Gastroesophageal sphincter (tissue), 4 donors: ENCODE results near the gene SLC6A19. TPM values are rescaled to one million over a fixed set of nuclear protein-coding genes. Genes with fewer than 3 reads are reported as not detected.

Source experiments
- ATAC-seq: fragments of 150-250 bp; one replicate; pipeline ENCODE4 v1.9.1; 2016; ENCODE audit warnings: mild to moderate bottlenecking, moderate library complexity
- H3K27ac ChIP-seq, 4 donors: fragments of 200-600 bp; sonication (generic) in 3 of 4; 1 replicate in 3 of 4; 2 replicates in 1 of 4; pipeline ENCODE4 v1.5.1; 2016 to 2019
- H3K27me3 ChIP-seq: fragments of 200-600 bp; sonication (generic); one replicate; pipeline ENCODE4 v1.5.1; 2019
- H3K36me3 ChIP-seq, 2 donors: fragments of 200-600 bp; sonication (generic); one replicate each; pipeline ENCODE4 v1.5.1; 2019; ENCODE audit warnings: control low read depth in 1 of 2
- H3K4me1 ChIP-seq, 3 donors: fragments of 200-600 bp; sonication (generic); 1 replicate in 2 of 3; 2 replicates in 1 of 3; pipeline ENCODE4 v1.5.1; 2016 to 2019; ENCODE audit warnings: control low read depth in 2 of 3
- H3K4me3 ChIP-seq, 2 donors: fragments of 200-600 bp; sonication (generic); one replicate each; pipeline ENCODE4 v1.5.1; 2019; ENCODE audit warnings: mild to moderate bottlenecking in 1 of 2, moderate library complexity in 1 of 2
- H3K9me3 ChIP-seq, 3 donors: fragments of 200-600 bp; sonication (generic); one replicate each; pipeline ENCODE4 v1.5.1; 2017 to 2019; ENCODE audit warnings: control low read depth in 2 of 3
- EP300 ChIP-seq: sonication (generic); formaldehyde crosslinking; IDR thresholded peaks from one replicate; pipeline ENCODE4 v1.6.1; 2017; ENCODE audit warnings: antibody characterized with exemption, mild to moderate bottlenecking
- POLR2A ChIP-seq, 2 donors: fragments of 450-650 bp; IDR thresholded peaks; one replicate each; pipeline ENCODE4 v1.6.1; 2017; ENCODE audit warnings: antibody characterized with exemption in 2 of 2, mild to moderate bottlenecking in 2 of 2, moderate library complexity in 1 of 2
- POLR2AphosphoS5 ChIP-seq: sonication (generic); formaldehyde crosslinking; IDR thresholded peaks from one replicate; pipeline ENCODE4 v1.6.1; 2017; ENCODE audit warnings: antibody characterized with exemption
- WGBS, 2 donors: methylation state at CpG; one replicate each; pipeline ENCODE4 v1.1.5; 2018; ENCODE audit warnings: low coverage in 1 of 2; 5-methylcytosine and 5-hydroxymethylcytosine counted together
- total RNA-seq, 4 donors: library from RNA; depleted of rRNA; stranded (reverse); fragments of >200 nt; gene quantifications; one replicate each; pipeline ENCODE4 v1.1.0, GENCODE V29; 2016
- TF ChIP-seq, protein P1 (sequence below), 4 experiments: fragments of 200-600 bp in 2 of 4; fragments of 450-650 bp in 2 of 4; sonication (generic) in 1 of 4; IDR thresholded peaks; one replicate each; pipeline ENCODE4 v1.5.1; 2017 to 2019; ENCODE audit warnings: antibody characterized with exemption in 4 of 4, mild to moderate bottlenecking in 2 of 4, moderate library complexity in 2 of 4

SLC6A19 gene
- total RNA-seq, 4 donors from 2014 or later, result not detected

GRCh38 chr5:1216918-1217295 is 15.5 kb downstream of the SLC6A19 start:
- WGBS, 2 donors, result no CpG with 5 or more reads among the region's 18 CpGs
- no peaks in the 10 kb centered on the region for H3K36me3 ChIP-seq
- no peak overlapping the region for H3K4me3 ChIP-seq
- TF ChIP-seq POLR2AphosphoS5 (no peak), POLR2A (IDR thresholded peaks at IDR 0.05) (no peak), EP300 (no peak)
- TF ChIP-seq, protein P1, sequence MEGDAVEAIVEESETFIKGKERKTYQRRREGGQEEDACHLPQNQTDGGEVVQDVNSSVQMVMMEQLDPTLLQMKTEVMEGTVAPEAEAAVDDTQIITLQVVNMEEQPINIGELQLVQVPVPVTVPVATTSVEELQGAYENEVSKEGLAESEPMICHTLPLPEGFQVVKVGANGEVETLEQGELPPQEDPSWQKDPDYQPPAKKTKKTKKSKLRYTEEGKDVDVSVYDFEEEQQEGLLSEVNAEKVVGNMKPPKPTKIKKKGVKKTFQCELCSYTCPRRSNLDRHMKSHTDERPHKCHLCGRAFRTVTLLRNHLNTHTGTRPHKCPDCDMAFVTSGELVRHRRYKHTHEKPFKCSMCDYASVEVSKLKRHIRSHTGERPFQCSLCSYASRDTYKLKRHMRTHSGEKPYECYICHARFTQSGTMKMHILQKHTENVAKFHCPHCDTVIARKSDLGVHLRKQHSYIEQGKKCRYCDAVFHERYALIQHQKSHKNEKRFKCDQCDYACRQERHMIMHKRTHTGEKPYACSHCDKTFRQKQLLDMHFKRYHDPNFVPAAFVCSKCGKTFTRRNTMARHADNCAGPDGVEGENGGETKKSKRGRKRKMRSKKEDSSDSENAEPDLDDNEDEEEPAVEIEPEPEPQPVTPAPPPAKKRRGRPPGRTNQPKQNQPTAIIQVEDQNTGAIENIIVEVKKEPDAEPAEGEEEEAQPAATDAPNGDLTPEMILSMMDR (IDR thresholded peaks at IDR 0.05), result no peak
- no peaks in the 10 kb centered on the region for H3K9me3 ChIP-seq
- peaks cover 74% of the 10 kb centered on the region for H3K27me3 ChIP-seq
- no peaks in the 10 kb centered on the region for H3K4me1 ChIP-seq
- H3K27ac ChIP-seq, result no peak overlapping the region
- no peak for ATAC-seq

DNA sequence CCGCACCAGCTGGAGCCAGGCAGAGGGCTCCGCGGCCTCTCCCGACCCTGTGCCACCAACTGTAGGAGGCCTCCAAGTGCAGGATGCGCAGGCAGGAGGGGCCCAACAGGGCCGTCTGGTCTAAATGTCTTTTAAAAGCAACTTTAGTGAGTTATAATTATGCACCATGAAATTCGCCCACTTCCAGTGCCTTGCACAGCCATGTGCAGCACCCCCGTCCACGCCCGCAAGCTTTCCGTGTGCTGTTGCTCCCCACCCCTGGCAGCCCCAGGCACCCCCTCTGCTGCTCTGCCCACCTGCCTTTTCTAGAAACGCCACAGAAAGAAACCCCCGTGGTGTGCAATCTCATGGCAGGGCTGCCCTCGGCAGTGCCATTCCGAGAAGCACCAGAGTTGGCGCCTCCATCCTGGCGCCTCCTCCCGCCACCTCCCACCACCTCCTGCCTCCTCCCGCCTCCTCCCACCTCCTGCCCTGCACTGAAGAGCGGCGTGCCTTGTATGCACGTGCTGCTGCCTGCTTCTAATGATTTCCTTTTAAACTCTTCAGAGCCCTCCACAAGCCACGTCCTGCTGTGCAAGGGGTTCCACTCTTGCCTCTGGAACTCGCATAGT is 16.3 kb downstream of the SLC6A19 start:
- TF ChIP-seq EP300 (no peak), POLR2A (IDR thresholded peaks at IDR 0.05) (no peak), POLR2AphosphoS5 (no peak)
- TF ChIP-seq, protein P1 (IDR thresholded peaks at IDR 0.05), result no peak
- H3K4me3 ChIP-seq, result no peak overlapping the region

GRCh38 chr5:1218351-1219080 is 17.1 kb downstream of the SLC6A19 start:
- Histone ChIP-seq H3K27ac (no peak overlapping the region), H3K4me1 (no peaks in the 10 kb centered on the region), H3K36me3 (no peaks in the 10 kb centered on the region), H3K4me3 (no peak overlapping the region), H3K9me3 (no peaks in the 10 kb centered on the region), H3K27me3 (peaks cover 82% of the 10 kb centered on the region)
- no peak for ATAC-seq
- 79 to 100% methylated on average over 1 to 6 of the region's 38 CpGs for WGBS, 2 donors
- TF ChIP-seq EP300 (no peak), POLR2AphosphoS5 (no peak), POLR2A (IDR thresholded peaks at IDR 0.05) (no peak)
- TF ChIP-seq, protein P1 (IDR thresholded peaks at IDR 0.05), result no peak

More for the DNA sequence above, 16.3 kb downstream of the SLC6A19 start:
- no peaks in the 10 kb centered on the region for H3K36me3 ChIP-seq
- no peak overlapping the region for H3K27ac ChIP-seq
- 52 to 69% methylated on average over 5 to 9 of the region's 24 CpGs for WGBS, 2 donors
- no peaks in the 10 kb centered on the region for H3K9me3 ChIP-seq
- peaks cover 75% of the 10 kb centered on the region for H3K27me3 ChIP-seq
- no peaks in the 10 kb centered on the region for H3K4me1 ChIP-seq
- no peak for ATAC-seq

DNA sequence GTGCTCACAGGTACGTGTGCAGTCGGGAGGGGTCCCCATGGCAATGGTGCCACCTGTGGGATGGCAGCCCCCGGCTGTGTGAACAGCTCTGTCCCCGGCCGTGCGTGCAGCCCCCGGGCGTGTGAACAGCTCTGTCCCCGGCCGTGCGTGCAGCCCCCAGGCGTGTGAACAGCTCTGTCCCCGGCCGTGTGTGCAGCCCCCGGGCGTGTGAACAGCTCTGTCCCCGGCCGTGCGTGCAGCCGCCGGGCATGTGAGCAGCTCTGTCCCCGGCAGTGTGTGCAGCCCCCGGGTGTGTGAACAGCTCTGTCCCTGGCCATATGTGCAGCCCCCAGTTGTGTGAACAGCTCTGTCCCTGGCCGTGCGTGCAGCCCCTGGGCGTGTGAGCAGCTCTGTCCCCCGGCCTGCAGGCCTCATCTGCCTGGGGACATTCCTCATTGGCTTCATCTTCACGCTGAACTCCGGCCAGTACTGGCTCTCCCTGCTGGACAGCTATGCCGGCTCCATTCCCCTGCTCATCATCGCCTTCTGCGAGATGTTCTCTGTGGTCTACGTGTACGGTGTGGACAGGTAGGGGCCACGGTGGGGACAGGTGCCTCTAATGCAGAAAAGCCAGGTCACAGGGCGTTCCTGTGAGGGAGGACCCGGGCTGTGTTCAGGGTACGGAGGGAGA is 17.8 kb downstream of the SLC6A19 start:
- TF ChIP-seq POLR2A (IDR thresholded peaks at IDR 0.05) (no peak), EP300 (no peak), POLR2AphosphoS5 (no peak)
- TF ChIP-seq, protein P1 (IDR thresholded peaks at IDR 0.05), result no peak
- Histone ChIP-seq H3K4me1 (no peaks in the 10 kb centered on the region), H3K36me3 (no peaks in the 10 kb centered on the region), H3K4me3 (no peak overlapping the region), H3K27ac (no peak overlapping the region), H3K27me3 (peaks cover 82% of the 10 kb centered on the region), H3K9me3 (no peaks in the 10 kb centered on the region)
- 86% methylated on average over 2 of the region's 38 CpGs; no CpG with 5 or more reads in 1 of the 2 donors for WGBS, 2 donors
- no peak for ATAC-seq
